ENCODE measurements around the gene PDZD2. TPM values are rescaled to one million over a fixed set of nuclear protein-coding genes. Genes with fewer than 3 reads are reported as not detected.
A peak's percentile ranks its signal among the peaks of the same experiment; 100 is the strongest.

The PDZD2 gene
- total RNA-seq, 2 donors from 2014 or later, result 4.5 to 15.7 TPM

DNA sequence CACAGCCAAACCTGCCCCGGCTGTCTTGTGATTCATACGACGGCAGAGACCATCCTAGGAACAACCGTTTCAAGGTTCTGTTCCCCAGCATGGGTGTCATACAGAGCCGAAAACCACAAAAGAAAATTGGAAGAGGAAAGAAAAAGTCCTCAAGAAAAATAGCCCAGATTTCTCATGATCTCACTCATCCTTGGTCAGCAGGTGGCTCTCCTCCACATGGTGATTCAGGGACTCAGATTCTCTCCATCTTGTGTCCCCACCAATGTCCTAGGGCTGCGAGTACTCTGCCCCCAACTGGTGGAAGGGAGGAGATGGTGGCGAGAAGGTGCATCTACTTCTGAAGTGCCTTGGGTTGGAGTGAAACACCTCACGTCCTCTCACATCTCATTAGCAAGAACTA, 25.6 kb downstream of the PDZD2 start:
- no peaks in the 10 kb centered on the region for H3K27me3 ChIP-seq (replicated peaks; ENCODE audit: insufficient read depth)
- no peak overlapping the region for H3K4me3 ChIP-seq
- peak overlapping the region; percentile 68 to 90 for H3K27ac ChIP-seq
- no peak for ATAC-seq (ENCODE audit: insufficient number of reproducible peaks, low FRiP score, low read depth)
- H3K36me3 ChIP-seq, result no peaks in the 10 kb centered on the region
- no peaks in the 10 kb centered on the region for H3K9me3 ChIP-seq
- H3K4me1 ChIP-seq (ENCODE audit: control insufficient read depth in 1 of 2, low read depth in 2 of 2), result peaks cover 12 to 53% of the 10 kb centered on the region in 2 donors
- TF ChIP-seq, protein P1, sequence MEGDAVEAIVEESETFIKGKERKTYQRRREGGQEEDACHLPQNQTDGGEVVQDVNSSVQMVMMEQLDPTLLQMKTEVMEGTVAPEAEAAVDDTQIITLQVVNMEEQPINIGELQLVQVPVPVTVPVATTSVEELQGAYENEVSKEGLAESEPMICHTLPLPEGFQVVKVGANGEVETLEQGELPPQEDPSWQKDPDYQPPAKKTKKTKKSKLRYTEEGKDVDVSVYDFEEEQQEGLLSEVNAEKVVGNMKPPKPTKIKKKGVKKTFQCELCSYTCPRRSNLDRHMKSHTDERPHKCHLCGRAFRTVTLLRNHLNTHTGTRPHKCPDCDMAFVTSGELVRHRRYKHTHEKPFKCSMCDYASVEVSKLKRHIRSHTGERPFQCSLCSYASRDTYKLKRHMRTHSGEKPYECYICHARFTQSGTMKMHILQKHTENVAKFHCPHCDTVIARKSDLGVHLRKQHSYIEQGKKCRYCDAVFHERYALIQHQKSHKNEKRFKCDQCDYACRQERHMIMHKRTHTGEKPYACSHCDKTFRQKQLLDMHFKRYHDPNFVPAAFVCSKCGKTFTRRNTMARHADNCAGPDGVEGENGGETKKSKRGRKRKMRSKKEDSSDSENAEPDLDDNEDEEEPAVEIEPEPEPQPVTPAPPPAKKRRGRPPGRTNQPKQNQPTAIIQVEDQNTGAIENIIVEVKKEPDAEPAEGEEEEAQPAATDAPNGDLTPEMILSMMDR (IDR thresholded peaks at IDR 0.05), result no peak
- no peak for DNase-seq (ENCODE audit: low spot score)

DNA sequence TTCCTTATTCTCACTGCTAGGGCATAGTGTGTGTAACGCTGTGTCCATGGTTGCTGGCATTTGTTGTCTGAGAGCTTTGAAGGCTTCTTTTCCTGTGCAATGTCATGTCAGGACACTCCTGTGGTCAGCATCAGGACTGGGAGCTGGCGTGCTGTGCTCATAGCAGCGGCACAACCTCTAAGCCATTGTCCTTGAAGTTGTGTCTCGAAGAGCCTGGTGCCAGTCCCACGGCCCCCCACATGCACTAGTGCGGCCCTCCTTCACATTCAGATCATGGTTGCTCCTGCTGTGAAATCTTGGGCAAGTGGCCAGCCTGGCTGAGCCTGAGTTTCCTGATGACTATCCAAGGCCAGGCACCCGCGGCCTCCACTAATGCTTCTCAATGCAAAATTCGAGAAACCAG, 32.4 kb downstream of the PDZD2 start:
- Histone ChIP-seq H3K36me3 (no peaks in the 10 kb centered on the region), H3K27ac (no peak overlapping the region), H3K4me1 (ENCODE audit: control insufficient read depth in 1 of 2, low read depth in 2 of 2) (peaks cover 8 to 30% of the 10 kb centered on the region in 2 donors), H3K4me3 (no peak overlapping the region), H3K9me3 (no peaks in the 10 kb centered on the region), H3K27me3 (replicated peaks; ENCODE audit: insufficient read depth) (no peaks in the 10 kb centered on the region)
- ATAC-seq (ENCODE audit: insufficient number of reproducible peaks, low FRiP score, low read depth) (no peak), DNase-seq (ENCODE audit: low spot score) (no peak)
- TF ChIP-seq, protein P1 (IDR thresholded peaks at IDR 0.05), result no peak

DNA sequence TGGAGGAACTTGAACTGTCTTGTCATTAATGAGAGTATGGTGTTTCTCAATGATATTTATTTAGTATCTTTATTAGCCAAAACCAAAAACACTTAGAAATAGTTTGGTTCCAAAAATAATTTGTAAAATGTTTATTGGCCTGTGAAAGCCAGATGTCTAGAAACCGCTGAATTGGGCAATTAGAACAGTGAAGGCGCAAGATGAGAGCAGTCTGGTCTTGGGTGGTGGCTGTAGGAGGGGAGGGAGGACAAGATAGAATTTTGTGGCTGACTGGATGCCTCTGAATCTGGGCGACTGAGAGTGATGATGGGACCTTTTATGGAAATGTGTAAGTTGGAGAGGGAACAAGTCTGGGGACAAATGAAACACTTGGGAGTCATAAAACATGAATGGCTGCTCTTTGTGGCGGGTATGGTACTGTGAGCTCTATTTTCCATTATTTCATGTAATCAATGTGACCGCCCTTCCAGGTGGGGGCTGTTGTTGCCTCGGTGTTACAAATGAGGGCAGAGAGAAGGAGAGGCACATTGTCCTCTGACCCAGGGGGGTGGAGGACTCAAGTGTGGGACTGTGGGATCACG, 35.5 kb downstream of the PDZD2 start:
- no peaks in the 10 kb centered on the region for H3K9me3 ChIP-seq
- H3K27me3 ChIP-seq (replicated peaks; ENCODE audit: insufficient read depth), result no peaks in the 10 kb centered on the region
- peaks cover 8 to 26% of the 10 kb centered on the region in 2 donors for H3K4me1 ChIP-seq (ENCODE audit: control insufficient read depth in 1 of 2, low read depth in 2 of 2)
- TF ChIP-seq, protein P1 (IDR thresholded peaks at IDR 0.05), result no peak
- no peak overlapping the region for H3K27ac ChIP-seq
- no peak for DNase-seq (ENCODE audit: low spot score)
- no peak overlapping the region for H3K4me3 ChIP-seq
- ATAC-seq (ENCODE audit: insufficient number of reproducible peaks, low FRiP score, low read depth), result no peak
- H3K36me3 ChIP-seq, result no peaks in the 10 kb centered on the region

DNA sequence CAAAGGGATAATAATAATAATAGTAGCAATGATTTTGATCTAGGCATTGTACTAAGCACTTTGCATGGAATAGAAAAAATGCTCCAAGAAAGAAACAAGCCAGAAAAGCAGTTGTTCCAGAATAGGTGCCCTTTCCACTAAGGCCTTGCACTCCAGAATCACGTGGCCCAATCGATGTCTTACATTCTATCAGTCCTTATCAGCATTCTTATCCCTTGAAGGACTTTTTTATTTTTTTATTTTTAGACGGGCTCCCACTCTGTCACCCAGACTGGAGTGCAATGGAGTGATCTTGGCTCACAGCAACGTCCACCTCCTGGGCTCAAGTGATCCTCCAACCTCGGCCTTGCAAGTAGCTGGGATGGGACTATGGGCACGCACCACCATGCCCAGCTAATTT, 36.5 kb downstream of the PDZD2 start:
- no peaks in the 10 kb centered on the region for H3K36me3 ChIP-seq
- no peak for DNase-seq (ENCODE audit: low spot score)
- no peak for ATAC-seq (ENCODE audit: insufficient number of reproducible peaks, low FRiP score, low read depth)

DNA sequence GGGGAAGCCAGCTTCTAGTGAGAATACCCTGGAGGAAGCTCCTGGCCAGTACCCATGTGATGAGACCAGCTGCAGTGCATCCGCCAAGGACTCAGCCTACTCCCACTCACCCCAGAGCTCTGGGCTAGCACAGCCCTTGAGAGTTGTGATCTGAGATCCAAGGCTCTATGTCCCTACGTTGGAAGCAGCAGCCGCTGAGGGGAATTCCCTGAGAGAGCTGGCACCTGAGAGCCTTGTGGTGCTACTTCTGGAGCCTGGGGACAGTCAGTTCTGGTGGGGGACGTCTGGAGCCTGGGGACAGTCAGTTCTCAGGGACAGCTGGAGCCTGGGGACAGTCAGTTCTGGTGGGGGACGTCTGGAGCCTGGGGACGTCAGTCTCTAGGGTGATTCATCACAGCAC, 39.2 kb downstream of the PDZD2 start:
- no peak overlapping the region for H3K27ac ChIP-seq
- no peaks in the 10 kb centered on the region for H3K36me3 ChIP-seq
- H3K4me3 ChIP-seq, result no peak overlapping the region
- DNase-seq (ENCODE audit: low spot score) (no peak), ATAC-seq (ENCODE audit: insufficient number of reproducible peaks, low FRiP score, low read depth) (no peak)
- H3K4me1 ChIP-seq (ENCODE audit: control insufficient read depth in 1 of 2, low read depth in 2 of 2), result peaks cover 0 to 3% of the 10 kb centered on the region in 2 donors
- no peaks in the 10 kb centered on the region for H3K27me3 ChIP-seq (replicated peaks; ENCODE audit: insufficient read depth)
- TF ChIP-seq, protein P1 (IDR thresholded peaks at IDR 0.05), result no peak
- H3K9me3 ChIP-seq, result no peaks in the 10 kb centered on the region

More for the DNA sequence above, 36.5 kb downstream of the PDZD2 start:
- Histone ChIP-seq H3K27ac (no peak overlapping the region), H3K27me3 (replicated peaks; ENCODE audit: insufficient read depth) (no peaks in the 10 kb centered on the region), H3K4me3 (no peak overlapping the region), H3K9me3 (no peaks in the 10 kb centered on the region), H3K4me1 (ENCODE audit: control insufficient read depth in 1 of 2, low read depth in 2 of 2) (peaks cover 8 to 26% of the 10 kb centered on the region in 2 donors)
- TF ChIP-seq, protein P1 (IDR thresholded peaks at IDR 0.05), result no peak
